ENCODE data around the gene LDLRAD3.

DNA sequence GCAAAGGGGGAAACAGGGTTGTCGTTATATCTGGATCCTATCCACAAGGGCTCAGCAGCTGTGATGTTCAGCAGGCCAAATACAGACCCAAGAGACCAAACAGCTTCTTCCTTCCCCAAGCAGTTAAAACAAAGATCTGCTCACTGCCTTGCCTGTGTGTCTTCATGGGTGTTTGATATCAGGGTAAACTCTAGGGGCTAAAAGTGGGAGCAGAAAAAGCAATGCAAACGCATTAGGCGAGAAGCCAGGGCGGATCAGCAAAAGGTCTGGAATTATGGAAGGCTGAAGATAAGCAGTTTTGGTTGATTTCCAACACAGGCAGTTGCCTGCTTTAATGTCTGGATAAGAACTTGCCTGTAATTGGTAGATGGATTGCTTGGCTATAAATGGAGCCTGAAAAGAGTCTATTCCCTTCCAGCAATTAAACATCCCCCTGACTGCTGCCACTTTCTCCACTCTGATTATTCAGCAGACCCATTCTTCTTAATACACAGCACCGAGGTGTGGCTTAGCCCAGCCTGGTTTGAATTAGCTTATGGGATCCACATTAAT, 219.1 kb downstream of the LDLRAD3 start:
- TF ChIP-seq, protein P1, sequence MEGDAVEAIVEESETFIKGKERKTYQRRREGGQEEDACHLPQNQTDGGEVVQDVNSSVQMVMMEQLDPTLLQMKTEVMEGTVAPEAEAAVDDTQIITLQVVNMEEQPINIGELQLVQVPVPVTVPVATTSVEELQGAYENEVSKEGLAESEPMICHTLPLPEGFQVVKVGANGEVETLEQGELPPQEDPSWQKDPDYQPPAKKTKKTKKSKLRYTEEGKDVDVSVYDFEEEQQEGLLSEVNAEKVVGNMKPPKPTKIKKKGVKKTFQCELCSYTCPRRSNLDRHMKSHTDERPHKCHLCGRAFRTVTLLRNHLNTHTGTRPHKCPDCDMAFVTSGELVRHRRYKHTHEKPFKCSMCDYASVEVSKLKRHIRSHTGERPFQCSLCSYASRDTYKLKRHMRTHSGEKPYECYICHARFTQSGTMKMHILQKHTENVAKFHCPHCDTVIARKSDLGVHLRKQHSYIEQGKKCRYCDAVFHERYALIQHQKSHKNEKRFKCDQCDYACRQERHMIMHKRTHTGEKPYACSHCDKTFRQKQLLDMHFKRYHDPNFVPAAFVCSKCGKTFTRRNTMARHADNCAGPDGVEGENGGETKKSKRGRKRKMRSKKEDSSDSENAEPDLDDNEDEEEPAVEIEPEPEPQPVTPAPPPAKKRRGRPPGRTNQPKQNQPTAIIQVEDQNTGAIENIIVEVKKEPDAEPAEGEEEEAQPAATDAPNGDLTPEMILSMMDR (IDR thresholded peaks at IDR 0.05; ENCODE audit: borderline replicate concordance, extremely low read depth, low read length, poor library complexity, severe bottlenecking): no peak
- no peak for TF ChIP-seq EZH2 (IDR thresholded peaks at IDR 0.05; ENCODE audit: borderline replicate concordance, low read depth, low read length, severe bottlenecking)

Data from DND-41 (cell line).